Measurements from ENCODE around the gene MAP1S. TPM values are rescaled to one million over a fixed set of nuclear protein-coding genes. Genes with fewer than 3 reads are reported as not detected.

MAP1S gene
- total and polyA plus RNA-seq, 2 of the 4 experiments (the other 2 are of a cell fraction), result 6.1 to 48.6 TPM

DNA sequence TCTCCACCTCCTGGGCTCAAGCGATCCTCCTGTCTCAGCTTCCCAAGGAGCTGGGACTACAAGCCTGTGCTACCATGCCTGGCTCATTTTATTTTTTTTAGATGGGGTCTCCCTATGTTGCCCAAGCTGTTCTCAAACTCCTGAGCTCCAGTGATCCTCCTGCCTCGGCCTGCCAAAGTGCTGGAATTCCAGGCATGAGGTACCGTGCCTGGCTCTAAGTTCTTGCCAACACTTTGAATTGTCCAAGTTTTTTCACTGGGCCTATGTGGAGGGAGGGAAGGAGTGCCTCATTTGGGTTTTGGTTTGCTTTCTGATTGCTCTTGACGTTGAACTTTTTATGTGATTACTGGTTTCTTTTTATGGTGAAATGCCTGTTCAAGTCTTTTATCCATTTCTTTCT lies 26.7 kb upstream of the MAP1S start:
- Histone ChIP-seq H3K36me3 (ENCODE audit: control insufficient read depth, insufficient read depth, low read length) (no peaks in the 10 kb centered on the region), H3K4me2 (ENCODE audit: low read depth, low read length) (no peak overlapping the region), H2AK9ac (replicated peaks; ENCODE audit: low read depth, low read length, poor library complexity) (no peak overlapping the region), H2AFZ (replicated peaks; ENCODE audit: low read length, poor library complexity) (no peak overlapping the region), H4K8ac (ENCODE audit: low read depth in 2 of 2, low read length in 2 of 2) (no peak overlapping the region), H3K9me3 (ENCODE audit: control insufficient read depth, insufficient read depth, low read length) (no peaks in the 10 kb centered on the region), H3K27ac (ENCODE audit: insufficient read depth, low read length) (no peak overlapping the region), H2BK15ac (ENCODE audit: low read depth, low read length) (no peak overlapping the region), H2BK120ac (ENCODE audit: low read depth, low read length) (no peak overlapping the region), H3K23ac (ENCODE audit: low read depth, low read length) (no peak overlapping the region), H2BK5ac (ENCODE audit: low read depth, low read length, poor library complexity, severe bottlenecking) (no peak overlapping the region), H4K91ac (ENCODE audit: insufficient read depth, low read depth, low read length) (no peak overlapping the region), H3K4me3 (ENCODE audit: insufficient read depth, low read depth, low read length) (no peak overlapping the region), H3K9me1 (ENCODE audit: insufficient read depth, low read length) (peaks cover 3% of the 10 kb centered on the region; the same call in 1 of the 2 replicates), H3K27me3 (ENCODE audit: control insufficient read depth, insufficient read depth, low read length) (peaks cover 21% of the 10 kb centered on the region), H3K4ac (ENCODE audit: low read depth, low read length) (no peak overlapping the region), H3K79me1 (ENCODE audit: low read depth in 1 of 2, low read length in 2 of 2) (no peaks in the 10 kb centered on the region), H4K5ac (ENCODE audit: low read depth, low read length) (no peak overlapping the region), H2BK20ac (ENCODE audit: low read depth, low read length) (no peak overlapping the region), H4K20me1 (ENCODE audit: insufficient read depth, low read length) (no peaks in the 10 kb centered on the region; the same call in 1 of the 2 replicates), H3K56ac (ENCODE audit: extremely low read depth, insufficient read depth, low read length) (no peak overlapping the region), H3K9ac (ENCODE audit: low read depth, low read length) (no peak overlapping the region), H3K14ac (replicated peaks; ENCODE audit: low read depth, low read length) (no peak overlapping the region), H2AK5ac (ENCODE audit: low read depth, low read length) (no peak overlapping the region), H3K4me1 (ENCODE audit: control insufficient read depth, insufficient read depth, low read length) (peaks cover 2% of the 10 kb centered on the region; the same call in 1 of the 2 replicates), H3K18ac (ENCODE audit: low read depth, low read length) (no peak overlapping the region)
- no peak for ATAC-seq (ENCODE audit: low read depth)
- BruUV-seq (replicated peaks), result no TSS peak
- CTCF ChIA-PET, result no interaction called here
- DNase-seq, result no peak
- POLR2A ChIA-PET (ENCODE audit: unreplicated experiment), result no interaction called here
- in situ Hi-C loops (cut with MboI; ENCODE audit: low sequenced_read_pairs), result no loop called here
- dilution Hi-C loops (cut with HindIII; ENCODE audit: low sequenced_read_pairs, unreplicated experiment), result no loop called here
- WGBS, 2 experiments (ENCODE audit: extremely low coverage in 2 of 2, insufficient read length in 1 of 2), result 50% methylated on average over 2 of the region's 4 CpGs; no CpG with 5 or more reads in 1 of the 2 experiments
- TF ChIP-seq, protein P1, sequence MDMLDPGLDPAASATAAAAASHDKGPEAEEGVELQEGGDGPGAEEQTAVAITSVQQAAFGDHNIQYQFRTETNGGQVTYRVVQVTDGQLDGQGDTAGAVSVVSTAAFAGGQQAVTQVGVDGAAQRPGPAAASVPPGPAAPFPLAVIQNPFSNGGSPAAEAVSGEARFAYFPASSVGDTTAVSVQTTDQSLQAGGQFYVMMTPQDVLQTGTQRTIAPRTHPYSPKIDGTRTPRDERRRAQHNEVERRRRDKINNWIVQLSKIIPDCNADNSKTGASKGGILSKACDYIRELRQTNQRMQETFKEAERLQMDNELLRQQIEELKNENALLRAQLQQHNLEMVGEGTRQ (IDR thresholded peaks at IDR 0.05; ENCODE audit: low read depth, low read length), result no peak
- no peak for TF ChIP-seq CHD1 (IDR thresholded peaks at IDR 0.05; ENCODE audit: low read depth, low read length)
- no peak for TF ChIP-seq SMC3 (IDR thresholded peaks at IDR 0.05; ENCODE audit: low read depth, low read length)
- no peak for TF ChIP-seq MAFK (IDR thresholded peaks at IDR 0.05; ENCODE audit: low read depth, low read length)
- no peak for TF ChIP-seq RFX5 (IDR thresholded peaks at IDR 0.05; ENCODE audit: low read depth, low read length)
- TF ChIP-seq RCOR1 (IDR thresholded peaks at IDR 0.05; ENCODE audit: insufficient replicate concordance, low read length), result no peak
- no peak for TF ChIP-seq FOS (IDR thresholded peaks at IDR 0.05; ENCODE audit: low read depth, low read length)
- no peak for TF ChIP-seq MAZ (IDR thresholded peaks at IDR 0.05; ENCODE audit: borderline replicate concordance, low read depth, low read length)
- TF ChIP-seq, protein P2, sequence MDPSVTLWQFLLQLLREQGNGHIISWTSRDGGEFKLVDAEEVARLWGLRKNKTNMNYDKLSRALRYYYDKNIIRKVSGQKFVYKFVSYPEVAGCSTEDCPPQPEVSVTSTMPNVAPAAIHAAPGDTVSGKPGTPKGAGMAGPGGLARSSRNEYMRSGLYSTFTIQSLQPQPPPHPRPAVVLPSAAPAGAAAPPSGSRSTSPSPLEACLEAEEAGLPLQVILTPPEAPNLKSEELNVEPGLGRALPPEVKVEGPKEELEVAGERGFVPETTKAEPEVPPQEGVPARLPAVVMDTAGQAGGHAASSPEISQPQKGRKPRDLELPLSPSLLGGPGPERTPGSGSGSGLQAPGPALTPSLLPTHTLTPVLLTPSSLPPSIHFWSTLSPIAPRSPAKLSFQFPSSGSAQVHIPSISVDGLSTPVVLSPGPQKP (IDR thresholded peaks at IDR 0.05; ENCODE audit: borderline replicate concordance, low read depth, low read length), result no peak
- TF ChIP-seq, protein P3, sequence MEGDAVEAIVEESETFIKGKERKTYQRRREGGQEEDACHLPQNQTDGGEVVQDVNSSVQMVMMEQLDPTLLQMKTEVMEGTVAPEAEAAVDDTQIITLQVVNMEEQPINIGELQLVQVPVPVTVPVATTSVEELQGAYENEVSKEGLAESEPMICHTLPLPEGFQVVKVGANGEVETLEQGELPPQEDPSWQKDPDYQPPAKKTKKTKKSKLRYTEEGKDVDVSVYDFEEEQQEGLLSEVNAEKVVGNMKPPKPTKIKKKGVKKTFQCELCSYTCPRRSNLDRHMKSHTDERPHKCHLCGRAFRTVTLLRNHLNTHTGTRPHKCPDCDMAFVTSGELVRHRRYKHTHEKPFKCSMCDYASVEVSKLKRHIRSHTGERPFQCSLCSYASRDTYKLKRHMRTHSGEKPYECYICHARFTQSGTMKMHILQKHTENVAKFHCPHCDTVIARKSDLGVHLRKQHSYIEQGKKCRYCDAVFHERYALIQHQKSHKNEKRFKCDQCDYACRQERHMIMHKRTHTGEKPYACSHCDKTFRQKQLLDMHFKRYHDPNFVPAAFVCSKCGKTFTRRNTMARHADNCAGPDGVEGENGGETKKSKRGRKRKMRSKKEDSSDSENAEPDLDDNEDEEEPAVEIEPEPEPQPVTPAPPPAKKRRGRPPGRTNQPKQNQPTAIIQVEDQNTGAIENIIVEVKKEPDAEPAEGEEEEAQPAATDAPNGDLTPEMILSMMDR (conservative IDR thresholded peaks at IDR 0.05; ENCODE audit: low read depth, low read length), result no peak
- no peak for TF ChIP-seq NFE2L2 (IDR thresholded peaks at IDR 0.05; ENCODE audit: low read depth, low read length)
- no peak for TF ChIP-seq BHLHE40 (IDR thresholded peaks at IDR 0.05; ENCODE audit: low read depth, low read length)
- TF ChIP-seq CEBPB (IDR thresholded peaks at IDR 0.05; ENCODE audit: low read depth, low read length), result no peak
- no peak for TF ChIP-seq RAD21 (IDR thresholded peaks at IDR 0.05; ENCODE audit: low read length)
- intact Hi-C loops (cut with micrococcal nuclease), result no loop called here
